ENCODE measurements around the gene HSPH1. TPM values are rescaled to one million over a fixed set of nuclear protein-coding genes. Genes with fewer than 3 reads are reported as not detected.

Gene HSPH1
- total and polyA plus RNA-seq, 10 donors = 22.1 to 118 (median 33.9) TPM

GRCh38 chr13:31154939-31155338, 6.8 kb downstream of the HSPH1 start:
- Histone ChIP-seq H3K4me3 (no peak overlapping the region), H3K27ac (no peak overlapping the region), H3K36me3 (peaks cover 3 to 85% (median 61%) of the 10 kb centered on the region in 6 donors), H3K4me1 (peaks cover 7 to 17% (median 14%) of the 10 kb centered on the region in 6 donors), H3K9me3 (no peaks in the 10 kb centered on the region), H3K27me3 (replicated peaks in 1 of 7) (no peaks in the 10 kb centered on the region)
- WGBS, 5 donors = 95 to 99% (median 98%) methylated on average over 2 of the region's 2 CpGs
- no peak for DNase-seq
- no peak for TF ChIP-seq POLR2A (IDR thresholded peaks at IDR 0.05)
- TF ChIP-seq CTCF (IDR thresholded peaks at IDR 0.05 in 8 of 11, conservative IDR thresholded peaks at IDR 0.05 in 3 of 11) = no peak
- no peak for TF ChIP-seq POLR2AphosphoS5 (IDR thresholded peaks at IDR 0.05)
- intact Hi-C loops (cut with DNase I; ENCODE audit: low total_unique reads) = no loop called here

- intact Hi-C loops (cut with DNase I; ENCODE audit: low total_unique reads) = no loop called here
- no peak for DNase-seq
- Histone ChIP-seq H3K4me1 (no peaks in the 10 kb centered on the region), H3K27me3 (replicated peaks in 1 of 7) (no peaks in the 10 kb centered on the region), H3K4me3 (no peak overlapping the region), H3K27ac (no peak overlapping the region), H3K36me3 (peaks cover 7 to 100% (median 87%) of the 10 kb centered on the region in 6 donors), H3K9me3 (no peaks in the 10 kb centered on the region)
- no peak for TF ChIP-seq POLR2A (IDR thresholded peaks at IDR 0.05)
- no peak for TF ChIP-seq POLR2AphosphoS5 (IDR thresholded peaks at IDR 0.05)
- TF ChIP-seq CTCF (IDR thresholded peaks at IDR 0.05 in 8 of 11, conservative IDR thresholded peaks at IDR 0.05 in 3 of 11) = no peak
- 62 to 87% (median 79%) methylated on average over 3 of the region's 3 CpGs for WGBS, 5 donors
Observed at GRCh38 chr13:31151837-31152236, 9.9 kb downstream of the HSPH1 start.

GRCh38 chr13:31150315-31150985, 11.3 kb downstream of the HSPH1 start:
- 92 to 97% (median 96%) methylated on average over 4 of the region's 4 CpGs for WGBS, 5 donors
- H3K4me1 ChIP-seq = no peaks in the 10 kb centered on the region
- H3K27me3 ChIP-seq (replicated peaks in 1 of 7) = no peaks in the 10 kb centered on the region
- peaks cover 8 to 100% (median 95%) of the 10 kb centered on the region in 6 donors for H3K36me3 ChIP-seq
- no peak overlapping the region for H3K4me3 ChIP-seq
- TF ChIP-seq POLR2AphosphoS5 (IDR thresholded peaks at IDR 0.05) (no peak), CTCF (IDR thresholded peaks at IDR 0.05 in 8 of 11, conservative IDR thresholded peaks at IDR 0.05 in 3 of 11) (no peak), POLR2A (IDR thresholded peaks at IDR 0.05) (no peak)
- H3K27ac ChIP-seq = no peak overlapping the region
- H3K9me3 ChIP-seq = no peaks in the 10 kb centered on the region
- DNase-seq = no peak
- intact Hi-C loops (cut with DNase I; ENCODE audit: low total_unique reads) = no loop called here

- Histone ChIP-seq H3K27me3 (replicated peaks in 1 of 7) (no peaks in the 10 kb centered on the region), H3K4me3 (no peak overlapping the region), H3K4me1 (no peaks in the 10 kb centered on the region), H3K9me3 (no peaks in the 10 kb centered on the region), H3K27ac (no peak overlapping the region), H3K36me3 (peaks cover 8 to 100% (median 95%) of the 10 kb centered on the region in 6 donors)
- intact Hi-C loops (cut with DNase I; ENCODE audit: low total_unique reads) = no loop called here
- TF ChIP-seq POLR2A (IDR thresholded peaks at IDR 0.05) = no peak
- no peak for TF ChIP-seq CTCF (IDR thresholded peaks at IDR 0.05 in 8 of 11, conservative IDR thresholded peaks at IDR 0.05 in 3 of 11)
- no peak for TF ChIP-seq POLR2AphosphoS5 (IDR thresholded peaks at IDR 0.05)
- DNase-seq = no peak
- WGBS, 5 donors = 94 to 99% (median 96%) methylated on average over 2 of the region's 2 CpGs
Observed at GRCh38 chr13:31149604-31150003, 12.1 kb downstream of the HSPH1 start.
